Calu3 (cell line): ENCODE measurements around the gene AGBL1. TPM values are rescaled to one million over a fixed set of nuclear protein-coding genes. Genes with fewer than 3 reads are reported as not detected.

Experiments used
- BruUV-seq: library from RNA; stranded (reverse); fragments of 400-500 nt; replicated peaks from 2 replicates; lab custom pipeline; 2021; lab: Mats Ljungman, UMichigan
- CTCF ChIA-PET: fragments of 300-600 bp; sonication (Branson Sonifier 250); formaldehyde crosslinking; loops from one replicate; lab custom pipeline; 2022; ENCODE audit warnings: antibody characterized with exemption; lab: Charles Lee
- DNase-seq: peaks from one replicate; pipeline ENCODE4 v3.0.0; 2022
- H3K27ac Mint-ChIP-seq: one replicate; pipeline ENCODE4 v1.8.0; 2022; ENCODE audit warnings: mixed read lengths; ENCODE audit not compliant: unreplicated experiment
- H3K27me3 Mint-ChIP-seq: one replicate; pipeline ENCODE4 v1.8.0; 2022; ENCODE audit warnings: mixed read lengths; ENCODE audit not compliant: unreplicated experiment
- H3K36me3 Mint-ChIP-seq: one replicate; pipeline ENCODE4 v1.8.0; 2022; ENCODE audit warnings: mild to moderate bottlenecking, moderate library complexity, mixed read lengths; ENCODE audit not compliant: insufficient read depth, unreplicated experiment
- H3K4me1 Mint-ChIP-seq: one replicate; pipeline ENCODE4 v1.8.0; 2022; ENCODE audit warnings: mild to moderate bottlenecking, low read depth, mixed read lengths; ENCODE audit not compliant: unreplicated experiment
- H3K4me3 Mint-ChIP-seq: one replicate; pipeline ENCODE4 v1.8.0; 2022; ENCODE audit warnings: mild to moderate bottlenecking, low read depth, moderate library complexity, mixed read lengths; ENCODE audit not compliant: unreplicated experiment
- H3K9me3 Mint-ChIP-seq: one replicate; pipeline ENCODE4 v1.8.0; 2022; ENCODE audit warnings: low read depth, mixed read lengths; ENCODE audit not compliant: unreplicated experiment
- CTCF ChIP-seq: fragments of 200-600 bp; IDR thresholded peaks from one replicate; pipeline ENCODE4 v1.8.0; 2022; ENCODE audit warnings: antibody characterized with exemption; ENCODE audit not compliant: unreplicated experiment
- intact Hi-C: fragments of 100-400 bp; cut with micrococcal nuclease; formaldehyde crosslinking; loops from one replicate; pipeline ENCODE4 v1.10.0; 2022; ENCODE audit not compliant: unreplicated experiment
- total RNA-seq: library from RNA; stranded (reverse); gene quantifications from 2 replicates; pipeline ENCODE4 v1.2.3, GENCODE V29; 2022

AGBL1 gene
- total RNA-seq, 1 experiment from 2014 or later = not detected

DNA sequence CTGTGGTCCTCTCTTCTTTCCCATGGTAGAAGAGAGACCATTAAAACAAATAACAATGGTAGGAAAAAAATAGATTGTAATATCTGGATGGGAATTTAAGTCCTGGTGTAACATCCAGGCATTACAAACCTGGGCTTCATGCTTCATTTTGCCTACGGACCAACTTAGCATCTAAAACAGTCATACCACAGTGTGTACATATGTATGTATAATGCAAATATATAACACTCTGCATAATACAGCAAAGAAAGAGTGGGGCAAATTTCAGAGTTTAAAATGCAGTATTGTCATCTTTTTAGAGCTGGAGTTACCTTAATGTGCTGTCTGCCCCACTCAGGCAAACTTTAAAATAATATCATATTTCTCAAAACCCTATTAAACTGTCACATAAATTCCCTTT lies 298.2 kb downstream of the AGBL1 start:
- Mint-ChIP-seq H3K27me3 (no peaks in the 10 kb centered on the region), H3K27ac (no peak overlapping the region), H3K36me3 (no peaks in the 10 kb centered on the region), H3K4me1 (no peaks in the 10 kb centered on the region), H3K4me3 (no peak overlapping the region), H3K9me3 (peaks cover 17% of the 10 kb centered on the region)
- no peak for TF ChIP-seq CTCF
- intact Hi-C loops = no loop called here
- BruUV-seq = no TSS peak
- CTCF ChIA-PET = no interaction called here
- no peak for DNase-seq

DNA sequence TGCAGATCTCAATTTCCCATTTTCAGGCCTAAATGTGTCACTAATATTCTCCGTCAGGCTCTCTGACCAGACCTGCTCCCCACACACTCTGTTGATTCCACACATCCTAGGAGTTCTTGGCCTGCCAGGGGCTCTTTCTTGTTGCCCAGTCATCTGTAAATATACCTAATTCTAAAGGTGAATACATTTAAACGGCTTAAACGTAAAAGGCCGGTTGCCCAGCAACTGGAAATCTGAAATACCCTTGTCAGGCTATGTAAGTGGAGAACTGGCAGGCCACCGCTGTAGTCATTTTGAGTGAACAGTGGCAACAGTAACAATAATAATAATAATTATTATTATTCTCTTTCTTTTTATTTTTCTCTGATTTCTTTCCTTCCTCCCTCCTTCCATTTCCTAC lies 302.7 kb downstream of the AGBL1 start:
- H3K27me3 Mint-ChIP-seq = no peaks in the 10 kb centered on the region
- no TSS peak for BruUV-seq
- no peak overlapping the region for H3K4me3 Mint-ChIP-seq
- H3K9me3 Mint-ChIP-seq = peaks cover 25% of the 10 kb centered on the region
- DNase-seq = no peak
- no peak overlapping the region for H3K27ac Mint-ChIP-seq
- CTCF ChIA-PET = no interaction called here
- no peaks in the 10 kb centered on the region for H3K4me1 Mint-ChIP-seq
- intact Hi-C loops = no loop called here
- H3K36me3 Mint-ChIP-seq = no peaks in the 10 kb centered on the region
- TF ChIP-seq CTCF = no peak

GRCh38 chr15:86383611-86384010 lies 303.9 kb downstream of the AGBL1 start:
- no peaks in the 10 kb centered on the region for H3K4me1 Mint-ChIP-seq
- no peak for DNase-seq
- TF ChIP-seq CTCF = no peak
- intact Hi-C loops = no loop called here
- H3K9me3 Mint-ChIP-seq = peaks cover 22% of the 10 kb centered on the region
- H3K27me3 Mint-ChIP-seq = no peaks in the 10 kb centered on the region
- BruUV-seq = no TSS peak
- no peaks in the 10 kb centered on the region for H3K36me3 Mint-ChIP-seq
- H3K27ac Mint-ChIP-seq = no peak overlapping the region
- CTCF ChIA-PET = no interaction called here
- no peak overlapping the region for H3K4me3 Mint-ChIP-seq

DNA sequence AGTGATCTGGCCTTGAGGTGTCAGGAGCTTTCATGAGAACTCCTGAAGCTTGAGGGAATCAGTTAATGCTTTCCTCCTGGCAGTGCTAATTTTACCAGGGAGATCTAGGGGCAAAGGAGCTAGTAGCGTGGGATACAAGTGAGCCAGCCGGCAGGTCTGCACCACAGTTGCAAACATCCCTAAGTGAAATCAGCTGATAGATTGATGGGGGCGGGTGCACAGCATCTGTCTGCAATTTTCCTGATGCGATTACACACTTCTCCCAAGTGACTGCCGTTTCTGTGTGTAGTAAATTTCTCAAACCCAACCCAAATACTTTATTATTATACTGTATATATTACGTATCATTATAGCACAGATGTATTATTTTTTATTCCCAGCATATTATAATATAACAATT lies 304.5 kb downstream of the AGBL1 start:
- H3K27me3 Mint-ChIP-seq = no peaks in the 10 kb centered on the region

More for the DNA sequence above, 304.5 kb downstream of the AGBL1 start:
- H3K4me1 Mint-ChIP-seq = no peaks in the 10 kb centered on the region
- peaks cover 24% of the 10 kb centered on the region for H3K9me3 Mint-ChIP-seq
- CTCF ChIA-PET = interaction anchor here (1.0 kb wide), 1 partner anchor 10 kb away, joined by 3 read pairs; no protein-coding TSS in a partner anchor
- intact Hi-C loops = no loop called here
- no peaks in the 10 kb centered on the region for H3K36me3 Mint-ChIP-seq
- DNase-seq = no peak
- TF ChIP-seq CTCF = no peak
- BruUV-seq = no TSS peak
- H3K27ac Mint-ChIP-seq = no peak overlapping the region
- H3K4me3 Mint-ChIP-seq = no peak overlapping the region
